GM12878 (cell line): ENCODE results near the gene SETBP1. TPM values are rescaled to one million over a fixed set of nuclear protein-coding genes. Genes with fewer than 3 reads are reported as not detected.

Experiments used
- E2F4 ChIP-seq: IDR thresholded peaks from 2 replicates; pipeline ENCODE4 v1.6.1; 2012; ENCODE audit warnings: low read depth, low read length, improper control_type of control experiment
- NR2F1 ChIP-seq: fragments of 450-650 bp; conservative IDR thresholded peaks from 2 replicates; pipeline ENCODE4 v1.6.1; 2017; ENCODE audit warnings: mild to moderate bottlenecking
- POLR2AphosphoS2 ChIP-seq: IDR thresholded peaks from 2 replicates; pipeline ENCODE4 v1.6.1; 2011; ENCODE audit warnings: low read depth, mild to moderate bottlenecking, low read length, improper control_type of control experiment, moderate library complexity
- RELB ChIP-seq: fragments of 450-650 bp; IDR thresholded peaks from 2 replicates; pipeline ENCODE4 v1.6.1; 2017; ENCODE audit warnings: low read depth, mild to moderate bottlenecking, moderate library complexity
- RFX5 ChIP-seq: IDR thresholded peaks from 2 replicates; pipeline ENCODE4 v1.6.1; 2011; ENCODE audit warnings: low read depth, low read length, improper control_type of control experiment
- SKIL ChIP-seq: fragments of 450-650 bp; IDR thresholded peaks from 2 replicates; pipeline ENCODE4 v1.6.1; 2017; ENCODE audit warnings: mild to moderate bottlenecking, low read depth, inconsistent platforms; ENCODE audit not compliant: poor library complexity, severe bottlenecking
- SRF ChIP-seq, 2 experiments: IDR thresholded peaks; 2 replicates each; pipeline ENCODE4 v1.6.1; 2011; ENCODE audit warnings: low read depth in 2 of 2, low read length in 2 of 2, mild to moderate bottlenecking in 1 of 2, moderate library complexity in 1 of 2
- TARDBP ChIP-seq: IDR thresholded peaks from 2 replicates; pipeline ENCODE4 v1.6.1; 2016; ENCODE audit warnings: borderline replicate concordance
- ZNF207 ChIP-seq: fragments of 450-650 bp; IDR thresholded peaks from 2 replicates; pipeline ENCODE4 v1.6.1; 2014; ENCODE audit warnings: antibody characterized with exemption, mild to moderate bottlenecking, borderline replicate concordance
- polyA plus RNA-seq, 11 experiments: library from polyadenylated mRNA; depleted of rRNA in 4 of 11; unstranded in 6 of 11; stranded (reverse) in 5 of 11; fragments of >200 nt; fragmentation: Nextera tagmentation in 4 of 11; fragmentation: Illumina TruSeq in 1 of 11; extraction: Ambion mirVana in 4 of 11; extraction: Trizol in 1 of 11; gene quantifications; 1 replicate in 1 of 11; 2 replicates in 10 of 11; pipeline versions ENCODE4 v1.2.1 to v1.2.3, GENCODE V29; 2011 to 2016; ENCODE audit warnings: inconsistent platforms in 2 of 11, missing spikeins in 2 of 11, low read depth in 1 of 11
- total RNA-seq, 4 experiments: library from RNA; depleted of rRNA in 3 of 4; stranded (reverse); fragments of >200 nt in 3 of 4; fragmentation: Illumina TruSeq in 1 of 4; extraction: Trizol in 1 of 4; gene quantifications; 2 replicates each; pipeline versions ENCODE4 v1.2.1 to v1.2.3, GENCODE V29; 2013 to 2021

SETBP1 gene
- total and polyA plus RNA-seq, 10 of the 15 experiments (the other 5 are each of a cell fraction or from before 2014, with no cell fraction given) = 0.99 to 29.7 (median 8.3) TPM

- TF ChIP-seq RELB (no peak), NR2F1 (0 out of 2 replicates have a peak, but pooled peaks have one; percentile 46), TARDBP (no peak), RFX5 (no peak), POLR2AphosphoS2 (no peak), ZNF207 (no peak), E2F4 (no peak), SKIL (no peak), SRF (IDR thresholded peaks at IDR 0.05; ENCODE audit: low read depth in 2 of 2, low read length in 2 of 2) (peak; percentile 75 to 93; a peak in 3 of 4 replicates)
- TF ChIP-seq, all 136 proteins: peak for 4
Observed at GRCh38 chr18:44724105-44724778, 43.6 kb downstream of the SETBP1 start (continued).
